Panc1 (cell line): ENCODE data around the gene CYP3A5. TPM values are rescaled to one million over a fixed set of nuclear protein-coding genes. Genes with fewer than 3 reads are reported as not detected.

Experiments used
- ATAC-seq: fragments of 200-7000 bp; cut with Tn5 transposase; 2 replicates; pipeline ENCODE4 v1.9.1; 2020; ENCODE audit warnings: mild to moderate bottlenecking, moderate library complexity
- BruUV-seq: library from RNA; stranded (reverse); fragments of 400-500 nt; replicated peaks from 2 replicates; lab custom pipeline; 2021; lab: Mats Ljungman, UMichigan
- CTCF ChIA-PET: fragments of 300-600 bp; sonication (Branson Sonifier 250); formaldehyde crosslinking; loops from one replicate; lab custom pipeline; 2022; ENCODE audit warnings: antibody characterized with exemption; lab: Charles Lee
- POLR2A ChIA-PET: fragments of 300-600 bp; sonication (Branson Sonifier 250); formaldehyde crosslinking; loops from one replicate; lab custom pipeline; 2022; ENCODE audit warnings: antibody characterized with exemption; lab: Charles Lee
- DNase-seq: peaks from one replicate; pipeline ENCODE4 v3.0.0-alpha.2; 2010; ENCODE audit warnings: low read depth, low spot score
- H3K27ac ChIP-seq: 2 replicates; pipeline ENCODE4 v1.5.1; 2011; ENCODE audit warnings: mild to moderate bottlenecking, low read length, inconsistent platforms
- H3K27me3 ChIP-seq: fragments of 200-500 bp; sonication (Bioruptor generic); 2 replicates; pipeline ENCODE4 v1.6.0; 2014; ENCODE audit warnings: low read length, inconsistent platforms; ENCODE audit not compliant: control insufficient read depth, insufficient read depth
- H3K36me3 ChIP-seq: fragments of 200-500 bp; sonication (Bioruptor generic); 2 replicates; pipeline ENCODE4 v1.5.1; 2014; ENCODE audit warnings: inconsistent platforms, mild to moderate bottlenecking, low read length, moderate library complexity; ENCODE audit not compliant: control insufficient read depth, insufficient read depth
- H3K4me1 ChIP-seq: 2 replicates; pipeline ENCODE4 v1.5.1; 2011; ENCODE audit warnings: inconsistent platforms, mild to moderate bottlenecking, low read length, moderate library complexity; ENCODE audit not compliant: control insufficient read depth, insufficient read depth
- H3K4me3 ChIP-seq, 2 experiments: 2 replicates each; pipeline ENCODE4 v1.5.1; 2011 to 2012; ENCODE audit warnings: low read depth in 2 of 2, low read length in 2 of 2, mild to moderate bottlenecking in 2 of 2, inconsistent platforms in 1 of 2, moderate library complexity in 1 of 2
- H3K9me3 ChIP-seq: fragments of 200-500 bp; sonication (Bioruptor generic); 2 replicates; pipeline ENCODE4 v1.5.1; 2014; ENCODE audit warnings: low read depth, mild to moderate bottlenecking, inconsistent platforms, low read length, moderate library complexity; ENCODE audit not compliant: control insufficient read depth, insufficient read depth
- POLR2AphosphoS5 ChIP-seq: IDR thresholded peaks from 2 replicates; pipeline ENCODE4 v1.6.1; 2012; ENCODE audit warnings: mild to moderate bottlenecking, low read depth, low read length, moderate library complexity
- SIN3A ChIP-seq: IDR thresholded peaks from 2 replicates; pipeline ENCODE4 v1.6.1; 2012; ENCODE audit warnings: low read depth, mild to moderate bottlenecking, low read length, moderate library complexity, borderline replicate concordance; ENCODE audit not compliant: insufficient read depth
- TCF7L2 ChIP-seq: IDR thresholded peaks from 2 replicates; pipeline ENCODE4 v1.6.1; 2011; ENCODE audit warnings: mild to moderate bottlenecking, low read depth, low read length, inconsistent platforms
- in situ Hi-C: cut with HindIII; loops from 2 replicates; pipeline ENCODE4 v1.10.0; 2016; ENCODE audit warnings: low sequenced_read_pairs, low pct_unique_long_range_greater_than_20kb
- intact Hi-C: fragments of 100-400 bp; cut with micrococcal nuclease; formaldehyde crosslinking; loops from one replicate; pipeline ENCODE4 v1.10.0; 2022; ENCODE audit not compliant: unreplicated experiment
- total RNA-seq: library from RNA; stranded (reverse); gene quantifications from one replicate; pipeline ENCODE4 v1.2.1, GENCODE V29; 2021; ENCODE audit not compliant: unreplicated experiment
- TF ChIP-seq, protein P1 (sequence below): fragments of 450-650 bp; IDR thresholded peaks from 2 replicates; pipeline ENCODE4 v1.5.1; 2017; ENCODE audit warnings: mild to moderate bottlenecking
- TF ChIP-seq, protein P2 (sequence below), 2 experiments: IDR thresholded peaks; 2 replicates each; pipeline ENCODE4 v1.6.1; 2011 to 2012; ENCODE audit warnings: low read depth in 2 of 2, control low read depth in 1 of 2, low read length in 1 of 2, mild to moderate bottlenecking in 1 of 2, moderate library complexity in 1 of 2; ENCODE audit not compliant: insufficient read depth in 1 of 2

The CYP3A5 gene
- total RNA-seq, 1 experiment from 2014 or later: 0.31 TPM

DNA sequence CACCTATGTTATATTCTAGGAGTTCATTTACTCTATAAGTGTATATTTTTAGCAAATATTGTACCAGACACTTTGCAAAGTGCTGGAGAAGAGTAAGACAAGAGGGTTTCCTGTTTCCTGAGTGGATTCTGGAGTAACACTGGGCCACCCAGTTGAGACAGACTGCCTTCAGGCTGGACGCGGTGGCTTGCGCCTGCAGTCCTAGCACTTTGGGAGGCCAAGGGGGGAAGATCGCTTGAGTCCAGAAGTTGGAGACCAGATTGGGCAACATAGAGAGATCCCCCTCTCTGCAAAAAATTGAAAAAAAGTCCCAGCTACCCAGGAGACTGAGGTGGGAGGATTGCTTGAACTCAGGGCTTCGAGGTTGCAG is 63.8 kb downstream of the CYP3A5 start:
- in situ Hi-C loops (no loop called here), intact Hi-C loops (no loop called here)
- CTCF ChIA-PET: no interaction called here
- TF ChIP-seq, protein P1, sequence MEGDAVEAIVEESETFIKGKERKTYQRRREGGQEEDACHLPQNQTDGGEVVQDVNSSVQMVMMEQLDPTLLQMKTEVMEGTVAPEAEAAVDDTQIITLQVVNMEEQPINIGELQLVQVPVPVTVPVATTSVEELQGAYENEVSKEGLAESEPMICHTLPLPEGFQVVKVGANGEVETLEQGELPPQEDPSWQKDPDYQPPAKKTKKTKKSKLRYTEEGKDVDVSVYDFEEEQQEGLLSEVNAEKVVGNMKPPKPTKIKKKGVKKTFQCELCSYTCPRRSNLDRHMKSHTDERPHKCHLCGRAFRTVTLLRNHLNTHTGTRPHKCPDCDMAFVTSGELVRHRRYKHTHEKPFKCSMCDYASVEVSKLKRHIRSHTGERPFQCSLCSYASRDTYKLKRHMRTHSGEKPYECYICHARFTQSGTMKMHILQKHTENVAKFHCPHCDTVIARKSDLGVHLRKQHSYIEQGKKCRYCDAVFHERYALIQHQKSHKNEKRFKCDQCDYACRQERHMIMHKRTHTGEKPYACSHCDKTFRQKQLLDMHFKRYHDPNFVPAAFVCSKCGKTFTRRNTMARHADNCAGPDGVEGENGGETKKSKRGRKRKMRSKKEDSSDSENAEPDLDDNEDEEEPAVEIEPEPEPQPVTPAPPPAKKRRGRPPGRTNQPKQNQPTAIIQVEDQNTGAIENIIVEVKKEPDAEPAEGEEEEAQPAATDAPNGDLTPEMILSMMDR: no peak
- TF ChIP-seq POLR2AphosphoS5 (no peak), TCF7L2 (no peak), SIN3A (no peak)
- TF ChIP-seq, protein P2, sequence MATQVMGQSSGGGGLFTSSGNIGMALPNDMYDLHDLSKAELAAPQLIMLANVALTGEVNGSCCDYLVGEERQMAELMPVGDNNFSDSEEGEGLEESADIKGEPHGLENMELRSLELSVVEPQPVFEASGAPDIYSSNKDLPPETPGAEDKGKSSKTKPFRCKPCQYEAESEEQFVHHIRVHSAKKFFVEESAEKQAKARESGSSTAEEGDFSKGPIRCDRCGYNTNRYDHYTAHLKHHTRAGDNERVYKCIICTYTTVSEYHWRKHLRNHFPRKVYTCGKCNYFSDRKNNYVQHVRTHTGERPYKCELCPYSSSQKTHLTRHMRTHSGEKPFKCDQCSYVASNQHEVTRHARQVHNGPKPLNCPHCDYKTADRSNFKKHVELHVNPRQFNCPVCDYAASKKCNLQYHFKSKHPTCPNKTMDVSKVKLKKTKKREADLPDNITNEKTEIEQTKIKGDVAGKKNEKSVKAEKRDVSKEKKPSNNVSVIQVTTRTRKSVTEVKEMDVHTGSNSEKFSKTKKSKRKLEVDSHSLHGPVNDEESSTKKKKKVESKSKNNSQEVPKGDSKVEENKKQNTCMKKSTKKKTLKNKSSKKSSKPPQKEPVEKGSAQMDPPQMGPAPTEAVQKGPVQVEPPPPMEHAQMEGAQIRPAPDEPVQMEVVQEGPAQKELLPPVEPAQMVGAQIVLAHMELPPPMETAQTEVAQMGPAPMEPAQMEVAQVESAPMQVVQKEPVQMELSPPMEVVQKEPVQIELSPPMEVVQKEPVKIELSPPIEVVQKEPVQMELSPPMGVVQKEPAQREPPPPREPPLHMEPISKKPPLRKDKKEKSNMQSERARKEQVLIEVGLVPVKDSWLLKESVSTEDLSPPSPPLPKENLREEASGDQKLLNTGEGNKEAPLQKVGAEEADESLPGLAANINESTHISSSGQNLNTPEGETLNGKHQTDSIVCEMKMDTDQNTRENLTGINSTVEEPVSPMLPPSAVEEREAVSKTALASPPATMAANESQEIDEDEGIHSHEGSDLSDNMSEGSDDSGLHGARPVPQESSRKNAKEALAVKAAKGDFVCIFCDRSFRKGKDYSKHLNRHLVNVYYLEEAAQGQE (IDR thresholded peaks at IDR 0.05; ENCODE audit: insufficient read depth in 1 of 2, low read depth in 2 of 2, low read length in 1 of 2): no peak
- no peak for DNase-seq
- H3K27ac ChIP-seq: no peak overlapping the region; the same call in 1 of the 2 replicates
- POLR2A ChIA-PET: no interaction called here
- H3K4me1 ChIP-seq: peaks cover 12% of the 10 kb centered on the region
- H3K4me3 ChIP-seq: peak overlapping the region; percentile 92 to 95
- H3K27me3 ChIP-seq: no peaks in the 10 kb centered on the region; the same call in 1 of the 2 replicates
- no peaks in the 10 kb centered on the region for H3K9me3 ChIP-seq
- BruUV-seq: no TSS peak
- H3K36me3 ChIP-seq: peaks cover 6% of the 10 kb centered on the region
- no peak; the same call in 1 of the 2 replicates for ATAC-seq

GRCh38 chr7:99614495-99614894 is 65.3 kb downstream of the CYP3A5 start:
- in situ Hi-C loops: no loop called here

More at GRCh38 chr7:99614495-99614894, 65.3 kb downstream of the CYP3A5 start:
- ChIA-PET CTCF (no interaction called here), POLR2A (no interaction called here)
- H3K27ac ChIP-seq: no peak overlapping the region
- intact Hi-C loops: no loop called here
- peaks cover 2% of the 10 kb centered on the region; the same call in 1 of the 2 replicates for H3K36me3 ChIP-seq
- TF ChIP-seq SIN3A (no peak), POLR2AphosphoS5 (no peak), TCF7L2 (no peak)
- TF ChIP-seq, protein P1: no peak
- TF ChIP-seq, protein P2 (IDR thresholded peaks at IDR 0.05; ENCODE audit: insufficient read depth in 1 of 2, low read depth in 2 of 2, low read length in 1 of 2): no peak
- peaks cover 12% of the 10 kb centered on the region for H3K4me1 ChIP-seq
- H3K4me3 ChIP-seq: no peak overlapping the region
- H3K27me3 ChIP-seq: no peaks in the 10 kb centered on the region; the same call in 1 of the 2 replicates
- BruUV-seq: no TSS peak
- no peak for ATAC-seq
- H3K9me3 ChIP-seq: no peaks in the 10 kb centered on the region
- no peak for DNase-seq
